ENCODE data around the gene ITPK1. TPM values are rescaled to one million over a fixed set of nuclear protein-coding genes. Genes with fewer than 3 reads are reported as not detected.

Gene ITPK1
- total RNA-seq, 1 experiment from 2014 or later, result 60.1 TPM

DNA sequence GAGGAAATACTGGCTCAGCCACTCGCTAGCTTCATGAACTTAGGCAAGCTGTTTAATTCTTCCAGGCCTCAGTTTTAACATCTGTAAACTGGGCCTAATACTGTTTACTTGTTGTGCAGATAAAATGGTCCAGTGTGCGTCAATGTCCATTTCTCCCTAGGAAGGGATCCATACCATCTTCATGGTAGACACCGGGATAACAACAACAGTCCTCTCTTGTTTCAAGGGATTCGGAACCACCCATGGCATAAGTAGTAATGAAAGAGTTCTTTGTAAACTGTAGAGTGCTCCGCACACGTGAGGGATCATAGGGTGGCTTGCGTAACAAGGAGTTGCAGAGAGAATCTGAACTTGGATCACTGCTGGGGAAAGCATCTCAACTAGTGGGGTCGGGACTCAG lies 210.1 kb downstream of the ITPK1 start:
- peaks cover 21% of the 10 kb centered on the region for H3K27me3 Mint-ChIP-seq (ENCODE audit: insufficient read depth, unreplicated experiment)
- H3K27ac Mint-ChIP-seq (ENCODE audit: unreplicated experiment), result no peak overlapping the region
- H3K4me1 ChIP-seq, result no peaks in the 10 kb centered on the region
- BruUV-seq (replicated peaks), result no TSS peak
- no peaks in the 10 kb centered on the region for H3K9me3 Mint-ChIP-seq (ENCODE audit: unreplicated experiment)
- POLR2A ChIA-PET, result no interaction called here
- H3K36me3 ChIP-seq (ENCODE audit: control insufficient read depth, insufficient read depth, low read length), result no peaks in the 10 kb centered on the region
- intact Hi-C loops (cut with micrococcal nuclease; ENCODE audit: unreplicated experiment), result no loop called here
- no peaks in the 10 kb centered on the region for H3K9me3 ChIP-seq
- H3K4me3 Mint-ChIP-seq (ENCODE audit: unreplicated experiment), result no peak overlapping the region
- no peaks in the 10 kb centered on the region for H3K36me3 Mint-ChIP-seq (ENCODE audit: insufficient read depth, unreplicated experiment)
- no peak for DNase-seq
- CTCF ChIA-PET, result no interaction called here
- no peaks in the 10 kb centered on the region for H3K4me1 Mint-ChIP-seq (ENCODE audit: low read depth, unreplicated experiment)
- no peak overlapping the region for H3K4me3 ChIP-seq (ENCODE audit: low read depth, low read length)
- TF ChIP-seq, protein P1, sequence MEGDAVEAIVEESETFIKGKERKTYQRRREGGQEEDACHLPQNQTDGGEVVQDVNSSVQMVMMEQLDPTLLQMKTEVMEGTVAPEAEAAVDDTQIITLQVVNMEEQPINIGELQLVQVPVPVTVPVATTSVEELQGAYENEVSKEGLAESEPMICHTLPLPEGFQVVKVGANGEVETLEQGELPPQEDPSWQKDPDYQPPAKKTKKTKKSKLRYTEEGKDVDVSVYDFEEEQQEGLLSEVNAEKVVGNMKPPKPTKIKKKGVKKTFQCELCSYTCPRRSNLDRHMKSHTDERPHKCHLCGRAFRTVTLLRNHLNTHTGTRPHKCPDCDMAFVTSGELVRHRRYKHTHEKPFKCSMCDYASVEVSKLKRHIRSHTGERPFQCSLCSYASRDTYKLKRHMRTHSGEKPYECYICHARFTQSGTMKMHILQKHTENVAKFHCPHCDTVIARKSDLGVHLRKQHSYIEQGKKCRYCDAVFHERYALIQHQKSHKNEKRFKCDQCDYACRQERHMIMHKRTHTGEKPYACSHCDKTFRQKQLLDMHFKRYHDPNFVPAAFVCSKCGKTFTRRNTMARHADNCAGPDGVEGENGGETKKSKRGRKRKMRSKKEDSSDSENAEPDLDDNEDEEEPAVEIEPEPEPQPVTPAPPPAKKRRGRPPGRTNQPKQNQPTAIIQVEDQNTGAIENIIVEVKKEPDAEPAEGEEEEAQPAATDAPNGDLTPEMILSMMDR (IDR thresholded peaks at IDR 0.05; ENCODE audit: insufficient read depth in 1 of 2, low read depth in 1 of 2, low read length in 1 of 2, severe bottlenecking in 1 of 2, unreplicated experiment in 1 of 2), result no peak
- peaks cover 1% of the 10 kb centered on the region; the same call in 1 of the 2 replicates for H3K27me3 ChIP-seq (replicated peaks; ENCODE audit: control insufficient read depth, insufficient read depth, low read length)

DNA sequence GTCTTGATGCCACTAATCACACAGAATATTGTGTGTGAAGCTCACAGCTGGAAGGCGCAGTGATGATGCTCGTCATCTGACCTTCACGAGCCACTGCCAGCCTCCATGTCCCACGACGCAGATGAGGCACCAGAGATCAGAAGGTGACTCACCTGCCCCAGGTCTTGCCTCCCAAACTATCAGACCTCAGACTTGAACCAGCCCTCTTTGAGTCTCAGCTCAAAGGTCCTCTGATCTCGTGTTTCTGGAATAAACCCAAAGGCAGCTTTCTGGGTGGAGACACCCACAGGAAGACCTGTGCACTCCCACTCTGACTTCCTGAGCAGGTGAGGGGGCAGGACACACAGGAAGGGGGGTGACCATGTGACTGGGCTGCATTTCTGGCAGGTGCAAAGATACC lies 212.4 kb downstream of the ITPK1 start:
- H3K4me1 ChIP-seq, result no peaks in the 10 kb centered on the region
- no peaks in the 10 kb centered on the region for H3K9me3 ChIP-seq
- TF ChIP-seq, protein P1 (IDR thresholded peaks at IDR 0.05; ENCODE audit: insufficient read depth in 1 of 2, low read depth in 1 of 2, low read length in 1 of 2, severe bottlenecking in 1 of 2, unreplicated experiment in 1 of 2), result no peak
- no peaks in the 10 kb centered on the region for H3K36me3 ChIP-seq (ENCODE audit: control insufficient read depth, insufficient read depth, low read length)
- H3K9me3 Mint-ChIP-seq (ENCODE audit: unreplicated experiment), result no peaks in the 10 kb centered on the region
- peaks cover 21% of the 10 kb centered on the region for H3K27me3 Mint-ChIP-seq (ENCODE audit: insufficient read depth, unreplicated experiment)
- intact Hi-C loops (cut with micrococcal nuclease; ENCODE audit: unreplicated experiment), result no loop called here
- no peak overlapping the region for H3K27ac Mint-ChIP-seq (ENCODE audit: unreplicated experiment)
- no peak overlapping the region for H3K4me3 Mint-ChIP-seq (ENCODE audit: unreplicated experiment)
- DNase-seq, result no peak
- BruUV-seq (replicated peaks), result no TSS peak
- ChIA-PET CTCF (interaction anchor here (0.6 kb wide), 1 partner anchor 52 kb away, joined by 3 read pairs; no protein-coding TSS in a partner anchor), POLR2A (no interaction called here)
- no peaks in the 10 kb centered on the region for H3K36me3 Mint-ChIP-seq (ENCODE audit: insufficient read depth, unreplicated experiment)
- H3K4me3 ChIP-seq (ENCODE audit: low read depth, low read length), result no peak overlapping the region
- H3K4me1 Mint-ChIP-seq (ENCODE audit: low read depth, unreplicated experiment), result no peaks in the 10 kb centered on the region
- H3K27me3 ChIP-seq (replicated peaks; ENCODE audit: control insufficient read depth, insufficient read depth, low read length), result peaks cover 1% of the 10 kb centered on the region; the same call in 1 of the 2 replicates

DNA sequence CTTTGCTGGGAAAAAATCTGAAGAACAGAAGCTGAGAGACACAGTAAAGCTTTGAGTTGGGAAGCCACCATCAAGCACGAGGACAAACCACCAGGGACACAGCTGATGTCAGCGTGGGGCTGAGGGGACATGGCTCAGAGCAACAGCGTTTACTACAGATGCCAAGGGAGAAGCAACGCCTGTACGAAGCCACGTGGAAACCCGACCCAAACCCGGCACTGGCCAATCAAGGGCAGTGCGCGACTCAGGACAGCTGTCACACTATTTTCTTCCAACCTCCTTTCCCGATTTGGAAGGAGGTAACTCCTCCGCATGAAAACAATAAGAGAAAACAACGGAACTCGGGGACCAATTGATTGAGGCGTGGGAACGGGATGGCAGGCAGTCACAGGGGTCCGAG lies 213.0 kb downstream of the ITPK1 start:
- POLR2A ChIA-PET, result no interaction called here
- Histone ChIP-seq H3K27me3 (replicated peaks; ENCODE audit: control insufficient read depth, insufficient read depth, low read length) (peaks cover 1% of the 10 kb centered on the region; the same call in 1 of the 2 replicates), H3K36me3 (ENCODE audit: control insufficient read depth, insufficient read depth, low read length) (no peaks in the 10 kb centered on the region), H3K9me3 (no peaks in the 10 kb centered on the region), H3K4me3 (ENCODE audit: low read depth, low read length) (no peak overlapping the region), H3K4me1 (no peaks in the 10 kb centered on the region)
- Mint-ChIP-seq H3K27ac (ENCODE audit: unreplicated experiment) (no peak overlapping the region), H3K4me3 (ENCODE audit: unreplicated experiment) (no peak overlapping the region), H3K4me1 (ENCODE audit: low read depth, unreplicated experiment) (no peaks in the 10 kb centered on the region), H3K36me3 (ENCODE audit: insufficient read depth, unreplicated experiment) (no peaks in the 10 kb centered on the region), H3K27me3 (ENCODE audit: insufficient read depth, unreplicated experiment) (peaks cover 24% of the 10 kb centered on the region), H3K9me3 (ENCODE audit: unreplicated experiment) (no peaks in the 10 kb centered on the region)
- DNase-seq, result no peak
- intact Hi-C loops (cut with micrococcal nuclease; ENCODE audit: unreplicated experiment), result no loop called here
- CTCF ChIA-PET, result interaction anchor here (0.6 kb wide), 1 partner anchor 52 kb away, joined by 3 read pairs; no protein-coding TSS in a partner anchor
- BruUV-seq (replicated peaks), result no TSS peak
- TF ChIP-seq, protein P1 (IDR thresholded peaks at IDR 0.05; ENCODE audit: insufficient read depth in 1 of 2, low read depth in 1 of 2, low read length in 1 of 2, severe bottlenecking in 1 of 2, unreplicated experiment in 1 of 2), result no peak
